K562 (cell line): ENCODE measurements around the gene RAP2B. TPM values are rescaled to one million over a fixed set of nuclear protein-coding genes. Genes with fewer than 3 reads are reported as not detected.

ENCODE experiments used
- CHD1 ChIP-seq: fragments of 200-600 bp; sonication (generic); IDR thresholded peaks from one replicate; pipeline ENCODE4 v1.6.1; 2012; ENCODE audit warnings: mild to moderate bottlenecking, moderate library complexity, low read length, inconsistent platforms
- E2F3 ChIP-seq: fragments of 250-450 bp; sonication (Bioruptor Pico); IDR thresholded peaks from 2 replicates; pipeline ENCODE4 v1.4.0; 2020; ENCODE audit warnings: mild to moderate bottlenecking
- FOSL1 ChIP-seq: fragments of 200-800 bp; sonication (Bioruptor generic); conservative IDR thresholded peaks from 2 replicates; pipeline ENCODE4 v1.6.1; 2016; ENCODE audit warnings: missing genetic modification characterization, missing compliant biosample characterization
- FOXM1 ChIP-seq, 2 experiments: fragments of 450-650 bp in 1 of 2; sonication (generic) in 1 of 2; formaldehyde crosslinking in 1 of 2; IDR thresholded peaks; 2 replicates each; pipeline versions ENCODE4 v1.6.1 to v1.9.0; 2017 to 2022; ENCODE audit warnings: low read depth in 2 of 2, mild to moderate bottlenecking in 2 of 2, missing genetic modification reagents in 1 of 2, moderate library complexity in 1 of 2
- GTF3C2 ChIP-seq: IDR thresholded peaks from 3 replicates; pipeline ENCODE4 v1.6.1; 2011; ENCODE audit warnings: borderline replicate concordance, mild to moderate bottlenecking, moderate library complexity; ENCODE audit not compliant: insufficient read length; ENCODE audit errors: extremely low read depth
- HSF4 ChIP-seq: fragments of 250-450 bp; sonication (Bioruptor Pico); IDR thresholded peaks from 2 replicates; pipeline ENCODE4 v2.1.2; 2022; ENCODE audit warnings: mild to moderate bottlenecking, moderate library complexity, borderline replicate concordance
- MEF2A ChIP-seq: IDR thresholded peaks from 2 replicates; pipeline ENCODE4 v1.6.1; 2011; ENCODE audit warnings: low read depth, mild to moderate bottlenecking, low read length, moderate library complexity; ENCODE audit not compliant: control insufficient read depth
- POLR3A ChIP-seq: IDR thresholded peaks from 2 replicates; pipeline ENCODE4 v1.6.1; 2011; ENCODE audit warnings: borderline replicate concordance, mild to moderate bottlenecking, moderate library complexity; ENCODE audit not compliant: insufficient read length, insufficient read depth; ENCODE audit errors: extremely low read depth
- RFX1 ChIP-seq: fragments of 450-650 bp; IDR thresholded peaks from 2 replicates; pipeline ENCODE4 v1.6.1; 2016; ENCODE audit warnings: mild to moderate bottlenecking, moderate library complexity
- SAP30 ChIP-seq: fragments of 200-600 bp; sonication (generic); IDR thresholded peaks from 2 replicates; pipeline ENCODE4 v1.6.1; 2012; ENCODE audit warnings: borderline replicate concordance, low read depth, mild to moderate bottlenecking, moderate library complexity, low read length, control low read depth, inconsistent platforms; ENCODE audit not compliant: insufficient read depth, poor library complexity, severe bottlenecking
- SIN3A ChIP-seq, 2 experiments: fragments of 150-350 bp in 1 of 2; IDR thresholded peaks; 2 replicates each; pipeline ENCODE4 v1.6.1; 2011 to 2016; ENCODE audit warnings: borderline replicate concordance in 2 of 2, low read depth in 2 of 2, low read length in 2 of 2, mild to moderate bottlenecking in 2 of 2, moderate library complexity in 2 of 2; ENCODE audit not compliant: control insufficient read depth in 1 of 2
- SMAD1 ChIP-seq: fragments of 150-350 bp; IDR thresholded peaks from 2 replicates; pipeline ENCODE4 v1.6.1; 2014; ENCODE audit warnings: low read length, low read depth; ENCODE audit not compliant: partially characterized antibody
- SMAD2 ChIP-seq: fragments of 150-350 bp; IDR thresholded peaks from 2 replicates; pipeline ENCODE4 v1.6.1; 2014; ENCODE audit warnings: low read depth, mild to moderate bottlenecking, low read length
- TAF1 ChIP-seq: IDR thresholded peaks from 2 replicates; pipeline ENCODE4 v1.6.1; 2011; ENCODE audit warnings: mild to moderate bottlenecking, low read length, moderate library complexity; ENCODE audit not compliant: insufficient read depth, control insufficient read depth, severe bottlenecking; ENCODE audit errors: extremely low read depth
- TOE1 ChIP-seq, 2 experiments: fragments of 450-650 bp in 1 of 2; sonication (generic) in 1 of 2; formaldehyde crosslinking in 1 of 2; IDR thresholded peaks; 2 replicates each; pipeline versions ENCODE4 v1.7.1 to v1.8.0; 2016 to 2022; ENCODE audit warnings: borderline replicate concordance in 2 of 2, mild to moderate bottlenecking in 2 of 2, antibody characterized with exemption in 1 of 2, inconsistent platforms in 1 of 2, low read depth in 1 of 2, missing genetic modification reagents in 1 of 2, moderate library complexity in 1 of 2
- TSHZ1 ChIP-seq: fragments of 250-450 bp; sonication (Bioruptor Pico); IDR thresholded peaks from 2 replicates; pipeline ENCODE4 v1.4.0; 2020; ENCODE audit warnings: mild to moderate bottlenecking, moderate library complexity
- ZBTB17 ChIP-seq: fragments of 450-650 bp; formaldehyde crosslinking; IDR thresholded peaks from 2 replicates; pipeline ENCODE4 v1.4.0; 2020; ENCODE audit warnings: mild to moderate bottlenecking
- ZNF217 ChIP-seq: sonication (generic); formaldehyde crosslinking; IDR thresholded peaks from 2 replicates; pipeline ENCODE4 v1.8.0; 2022; ENCODE audit warnings: mild to moderate bottlenecking, missing genetic modification reagents
- ZNF561 ChIP-seq: fragments of 450-650 bp; formaldehyde crosslinking; conservative IDR thresholded peaks from 2 replicates; pipeline ENCODE4 v1.4.0; 2020; ENCODE audit warnings: mild to moderate bottlenecking, moderate library complexity
- polyA plus RNA-seq, 8 experiments: library from polyadenylated mRNA; depleted of rRNA in 4 of 8; stranded (reverse) in 5 of 8; unstranded in 3 of 8; fragments of >200 nt; fragmentation: Nextera tagmentation in 2 of 8; fragmentation: Illumina TruSeq in 1 of 8; extraction: Ambion mirVana in 2 of 8; extraction: Trizol in 1 of 8; gene quantifications; 2 replicates each; pipeline versions ENCODE4 v1.2.1 to v1.2.3, GENCODE V29; 2011 to 2014; ENCODE audit warnings: inconsistent platforms in 1 of 8, missing spikeins in 1 of 8
- total RNA-seq, 7 experiments: library from RNA; depleted of rRNA in 6 of 7; stranded (reverse); fragments of >200 nt in 6 of 7; fragmentation: Illumina TruSeq in 2 of 7; extraction: Trizol in 2 of 7; gene quantifications; 2 replicates each; pipeline versions ENCODE4 v1.2.1 to v1.2.3, GENCODE V29; 2011 to 2021; ENCODE audit warnings: low replicate concordance in 1 of 7

The RAP2B gene
- total and polyA plus RNA-seq, 9 of the 15 experiments (the other 6 are each of a cell fraction or from before 2014, with no cell fraction given), result 9.4 to 31.2 (median 15.8) TPM

GRCh38 chr3:153161138-153161713 is 800 bp upstream of the RAP2B start (continued):
- TF ChIP-seq ZBTB17 (CRISPR knock-in tag) (no peak), FOSL1 (tag) (no peak), SMAD2 (no peak), TSHZ1 (CRISPR knock-in tag) (no peak), TAF1 (peak; percentile 55), FOXM1 (IDR thresholded peaks at IDR 0.05; ENCODE audit: low read depth) (peak; percentile 63), FOXM1 (CRISPR knock-in tag; IDR thresholded peaks at IDR 0.05; ENCODE audit: low read depth) (no peak), SMAD1 (no peak), TOE1 (IDR thresholded peaks at IDR 0.05; ENCODE audit: borderline replicate concordance) (no peak; the same call in 1 of the 2 replicates), TOE1 (CRISPR knock-in tag; IDR thresholded peaks at IDR 0.05; ENCODE audit: borderline replicate concordance, low read depth) (no peak), MEF2A (peak; percentile 51; the same call in 1 of the 2 replicates), SIN3A (IDR thresholded peaks at IDR 0.05; ENCODE audit: borderline replicate concordance in 2 of 2, control insufficient read depth in 1 of 2, low read depth in 2 of 2, low read length in 2 of 2) (peak; percentile 60 to 94; a peak in 2 of 4 replicates), ZNF561 (CRISPR knock-in tag) (no peak), RFX1 (no peak), GTF3C2 (no peak), HSF4 (CRISPR knock-in tag) (no peak), ZNF217 (no peak), SAP30 (no peak), POLR3A (no peak), CHD1 (peak; percentile 31), E2F3 (CRISPR knock-in tag) (no peak)
